Neural crest cell (in vitro differentiated cells): ENCODE measurements around the gene UBE2H. TPM values are rescaled to one million over a fixed set of nuclear protein-coding genes. Genes with fewer than 3 reads are reported as not detected.
"Not testable (repeated sequence)": the region's sequence is repeated elsewhere in the genome, so short reads cannot be mapped to it uniquely, and the experiment has no call there.

Experiments used
- DNase-seq: peaks from one replicate; pipeline ENCODE4 v3.0.0; 2021; ENCODE audit warnings: low read depth, mixed read lengths, low spot score
- H3K27ac Mint-ChIP-seq: one replicate; pipeline ENCODE4 v1.8.0; 2021; ENCODE audit warnings: mild to moderate bottlenecking, mixed read lengths; ENCODE audit not compliant: unreplicated experiment
- H3K27me3 Mint-ChIP-seq: 2 replicates; pipeline ENCODE4 v1.8.0; 2021; ENCODE audit warnings: low read depth, mild to moderate bottlenecking, mixed read lengths
- H3K36me3 Mint-ChIP-seq: 2 replicates; pipeline ENCODE4 v1.8.0; 2021; ENCODE audit warnings: low read depth, mild to moderate bottlenecking, mixed read lengths
- H3K4me1 Mint-ChIP-seq: 2 replicates; pipeline ENCODE4 v1.8.0; 2021; ENCODE audit warnings: mixed read lengths
- H3K4me3 Mint-ChIP-seq: one replicate; pipeline ENCODE4 v1.8.0; 2021; ENCODE audit warnings: mild to moderate bottlenecking, mixed read lengths
- H3K9me3 Mint-ChIP-seq: 2 replicates; pipeline ENCODE4 v1.8.0; 2021; ENCODE audit warnings: mixed read lengths
- total RNA-seq: library from RNA; stranded (reverse); gene quantifications from 2 replicates; pipeline ENCODE4 v1.2.1, GENCODE V29; 2021
- TF ChIP-seq, protein P1 (sequence below): fragments of 200-600 bp; sonication (generic); conservative IDR thresholded peaks from 2 replicates; pipeline ENCODE4 v1.5.0; 2021; ENCODE audit warnings: antibody characterized with exemption, mild to moderate bottlenecking

UBE2H gene
- total RNA-seq, 1 donor from 2014 or later = 43.4 TPM

DNA sequence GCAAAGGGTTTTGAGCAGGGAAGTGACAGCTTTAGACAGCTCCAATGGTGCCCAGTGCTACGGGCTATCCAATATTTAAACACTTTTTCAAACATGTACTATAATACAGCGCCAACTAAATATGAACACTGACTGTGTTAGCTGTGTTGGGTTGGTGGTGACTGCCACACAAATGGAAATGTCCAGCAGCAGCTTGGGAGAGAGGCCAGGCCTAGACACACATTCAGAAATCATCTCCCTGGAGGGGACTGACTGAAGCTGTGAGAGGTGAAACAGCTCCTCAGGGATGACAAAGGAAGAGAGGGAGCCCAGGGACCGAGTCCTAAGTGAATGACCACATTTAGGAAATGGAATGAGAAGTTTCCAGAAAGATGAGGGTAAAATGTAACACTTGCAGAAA lies 115.8 kb downstream of the UBE2H start:
- H3K36me3 Mint-ChIP-seq = no peaks in the 10 kb centered on the region
- H3K9me3 Mint-ChIP-seq = no peaks in the 10 kb centered on the region
- peaks cover 25% of the 10 kb centered on the region for H3K4me1 Mint-ChIP-seq
- TF ChIP-seq, protein P1, sequence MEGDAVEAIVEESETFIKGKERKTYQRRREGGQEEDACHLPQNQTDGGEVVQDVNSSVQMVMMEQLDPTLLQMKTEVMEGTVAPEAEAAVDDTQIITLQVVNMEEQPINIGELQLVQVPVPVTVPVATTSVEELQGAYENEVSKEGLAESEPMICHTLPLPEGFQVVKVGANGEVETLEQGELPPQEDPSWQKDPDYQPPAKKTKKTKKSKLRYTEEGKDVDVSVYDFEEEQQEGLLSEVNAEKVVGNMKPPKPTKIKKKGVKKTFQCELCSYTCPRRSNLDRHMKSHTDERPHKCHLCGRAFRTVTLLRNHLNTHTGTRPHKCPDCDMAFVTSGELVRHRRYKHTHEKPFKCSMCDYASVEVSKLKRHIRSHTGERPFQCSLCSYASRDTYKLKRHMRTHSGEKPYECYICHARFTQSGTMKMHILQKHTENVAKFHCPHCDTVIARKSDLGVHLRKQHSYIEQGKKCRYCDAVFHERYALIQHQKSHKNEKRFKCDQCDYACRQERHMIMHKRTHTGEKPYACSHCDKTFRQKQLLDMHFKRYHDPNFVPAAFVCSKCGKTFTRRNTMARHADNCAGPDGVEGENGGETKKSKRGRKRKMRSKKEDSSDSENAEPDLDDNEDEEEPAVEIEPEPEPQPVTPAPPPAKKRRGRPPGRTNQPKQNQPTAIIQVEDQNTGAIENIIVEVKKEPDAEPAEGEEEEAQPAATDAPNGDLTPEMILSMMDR = no peak
- no peak overlapping the region for H3K27ac Mint-ChIP-seq
- H3K4me3 Mint-ChIP-seq = no peak overlapping the region
- DNase-seq = no peak
- H3K27me3 Mint-ChIP-seq = no peaks in the 10 kb centered on the region

DNA sequence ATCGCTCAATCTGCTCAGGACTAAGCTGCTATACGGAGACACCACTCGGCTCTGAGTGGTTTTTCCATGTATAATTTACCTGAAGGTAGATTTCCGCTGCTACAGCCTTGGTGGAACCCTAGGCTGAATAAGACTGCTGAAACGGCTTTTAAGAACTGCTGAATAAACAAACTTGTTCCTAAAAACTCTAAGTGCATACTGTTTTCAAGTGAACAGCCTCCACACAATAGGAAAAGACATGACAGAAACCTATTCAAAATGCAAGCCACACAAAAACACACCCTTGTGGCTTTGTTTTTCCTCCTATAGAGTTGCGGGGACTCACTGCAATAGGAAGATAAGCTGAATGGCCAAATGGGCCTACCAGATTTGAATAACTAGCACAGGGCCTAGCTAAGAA lies 117.2 kb downstream of the UBE2H start:
- peaks cover 25% of the 10 kb centered on the region for H3K4me1 Mint-ChIP-seq
- TF ChIP-seq, protein P1 = no peak
- no peak overlapping the region for H3K27ac Mint-ChIP-seq
- H3K9me3 Mint-ChIP-seq = no peaks in the 10 kb centered on the region
- no peaks in the 10 kb centered on the region for H3K27me3 Mint-ChIP-seq
- DNase-seq = no peak
- no peak overlapping the region for H3K4me3 Mint-ChIP-seq
- H3K36me3 Mint-ChIP-seq = no peaks in the 10 kb centered on the region

DNA sequence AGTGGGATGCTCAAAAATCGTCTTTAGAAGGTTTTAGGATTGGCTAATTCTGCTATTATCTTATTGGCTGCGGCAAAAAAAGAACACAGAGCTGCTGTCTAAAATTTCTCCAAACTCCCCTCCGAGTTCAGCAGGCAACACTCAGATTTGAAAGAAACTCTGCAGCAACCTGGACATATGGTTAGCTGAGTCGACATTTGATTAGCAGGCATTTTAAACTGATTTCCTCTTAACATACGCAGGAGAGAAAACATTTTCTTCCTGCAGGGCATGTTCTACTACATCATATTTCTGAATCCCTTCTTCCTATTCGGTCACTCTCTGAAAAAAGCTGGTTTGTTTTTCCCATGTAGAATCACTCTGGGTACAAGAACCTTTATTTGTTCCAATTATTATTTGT lies 119.4 kb downstream of the UBE2H start:
- not testable (repeated sequence) for H3K4me3 Mint-ChIP-seq, H3K9me3 Mint-ChIP-seq, DNase-seq, H3K27ac Mint-ChIP-seq, H3K27me3 Mint-ChIP-seq, H3K36me3 Mint-ChIP-seq
- H3K4me1 Mint-ChIP-seq = peaks cover 32% of the 10 kb centered on the region

DNA sequence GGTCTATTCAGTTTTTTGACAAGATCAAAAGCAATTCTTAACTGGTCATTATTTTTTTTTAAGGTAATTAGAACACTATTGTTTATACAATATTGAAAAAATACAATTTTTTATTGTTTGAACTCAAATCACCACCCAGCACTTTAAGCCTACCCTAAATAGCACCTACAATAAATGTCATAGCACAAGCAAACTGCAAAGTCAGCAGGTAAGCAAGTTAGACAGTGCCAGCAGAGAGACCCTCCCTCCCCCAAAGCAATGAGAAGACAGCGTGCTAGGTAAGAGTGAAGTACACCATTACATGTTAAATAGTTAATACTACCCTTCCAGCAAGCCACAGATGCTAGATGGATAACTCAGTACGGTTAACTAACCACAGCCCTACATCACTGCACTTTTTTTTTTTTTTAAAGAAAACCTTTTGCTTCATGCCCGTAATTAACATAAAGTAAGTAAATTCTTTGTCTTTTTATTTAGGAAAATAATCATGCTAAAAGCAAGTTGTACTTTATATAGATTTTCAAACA lies 120.0 kb downstream of the UBE2H start:
- H3K36me3 Mint-ChIP-seq = no peaks in the 10 kb centered on the region
- no peak overlapping the region for H3K27ac Mint-ChIP-seq
- no peak overlapping the region for H3K4me3 Mint-ChIP-seq
- H3K9me3 Mint-ChIP-seq = no peaks in the 10 kb centered on the region
- TF ChIP-seq, protein P1 = no peak
- peaks cover 32% of the 10 kb centered on the region for H3K4me1 Mint-ChIP-seq
- no peak for DNase-seq
- no peaks in the 10 kb centered on the region for H3K27me3 Mint-ChIP-seq

DNA sequence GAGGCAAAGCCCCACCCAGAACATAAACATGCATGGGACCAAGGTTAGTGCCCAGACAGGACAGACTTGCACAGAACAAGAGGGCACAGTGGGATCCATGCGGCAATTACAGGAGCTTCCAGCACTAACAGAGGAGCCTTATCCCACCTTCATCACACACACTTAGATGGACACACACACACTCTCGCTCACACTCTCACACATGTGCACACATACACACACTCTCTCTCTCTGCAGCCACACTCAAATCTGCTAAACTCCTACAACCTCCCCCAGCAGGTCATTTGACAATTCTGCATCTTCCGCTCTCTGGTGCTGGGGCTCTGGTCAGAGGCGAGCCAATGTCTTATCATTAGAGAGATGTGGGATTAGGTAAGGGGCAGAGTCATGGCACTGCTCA lies 120.5 kb downstream of the UBE2H start:
- DNase-seq = no peak
- Mint-ChIP-seq H3K36me3 (no peaks in the 10 kb centered on the region), H3K4me1 (peaks cover 27% of the 10 kb centered on the region), H3K4me3 (no peak overlapping the region), H3K27me3 (no peaks in the 10 kb centered on the region), H3K9me3 (no peaks in the 10 kb centered on the region), H3K27ac (peak overlapping the region; percentile 73)
- TF ChIP-seq, protein P1 = no peak

DNA sequence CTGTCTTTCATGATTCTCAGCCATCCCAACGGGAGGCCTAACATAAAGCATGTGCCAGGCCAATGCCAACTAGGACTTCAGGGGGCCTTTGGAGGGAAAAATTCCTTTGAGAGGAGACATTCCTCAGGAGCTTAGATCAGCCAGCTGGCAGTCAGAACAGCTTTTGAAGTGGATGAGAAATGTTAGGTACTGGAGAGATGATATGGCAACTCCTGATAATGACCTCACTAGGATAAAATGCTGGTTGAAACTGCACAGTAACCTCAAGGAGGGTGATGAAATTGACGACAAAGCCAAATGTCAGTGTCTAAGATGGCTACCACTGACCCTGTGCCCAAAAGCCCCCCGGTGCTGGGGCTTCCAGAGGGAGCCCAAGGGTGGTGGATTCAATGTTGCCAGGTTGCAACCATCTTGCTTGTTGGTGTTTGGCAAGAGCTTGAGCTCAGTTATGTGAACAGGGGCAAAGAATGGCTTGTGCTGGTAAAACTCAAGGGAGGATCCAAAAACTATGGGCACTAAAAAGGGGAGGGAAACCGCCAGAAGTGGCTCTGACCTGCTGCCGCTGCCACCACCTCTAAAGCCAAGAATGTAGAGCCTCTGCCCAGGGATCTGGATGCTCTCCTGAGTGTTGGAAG lies 121.2 kb downstream of the UBE2H start:
- Mint-ChIP-seq H3K4me1 (peaks cover 23% of the 10 kb centered on the region), H3K27ac (no peak overlapping the region), H3K27me3 (no peaks in the 10 kb centered on the region), H3K4me3 (no peak overlapping the region), H3K36me3 (no peaks in the 10 kb centered on the region), H3K9me3 (no peaks in the 10 kb centered on the region)
- TF ChIP-seq, protein P1 = no peak
- no peak for DNase-seq
